Esophagus muscularis mucosa (tissue), 4 donors: ENCODE measurements around the gene RHBDD3. TPM values are rescaled to one million over a fixed set of nuclear protein-coding genes. Genes with fewer than 3 reads are reported as not detected.
"Not testable (repeated sequence)": the region's sequence is repeated elsewhere in the genome, so short reads cannot be mapped to it uniquely, and the experiment has no call there.

Experiments used
- DNase-seq: peaks from one replicate; pipeline ENCODE4 v3.0.0-alpha.2; 2017; ENCODE audit errors: extremely low spot score
- H3K27ac ChIP-seq, 4 donors: fragments of 200-600 bp; sonication (generic); replicated peaks in 1 of 4; 1 replicate in 3 of 4; 2 replicates in 1 of 4; pipeline ENCODE4 v1.5.1; 2016 to 2019; ENCODE audit warnings: mild to moderate bottlenecking in 1 of 4
- H3K27me3 ChIP-seq, 4 donors: fragments of 200-600 bp; sonication (generic); one replicate each; pipeline versions ENCODE4 v1.5.1 to v1.6.0; 2016 to 2019
- H3K36me3 ChIP-seq, 4 donors: fragments of 200-600 bp; sonication (generic); one replicate each; pipeline ENCODE4 v1.5.1; 2016 to 2019
- H3K4me1 ChIP-seq, 4 donors: fragments of 200-600 bp; sonication (generic); one replicate each; pipeline ENCODE4 v1.5.1; 2016 to 2019
- H3K4me3 ChIP-seq, 4 donors: fragments of 200-600 bp; sonication (generic); 1 replicate in 2 of 4; 2 replicates in 2 of 4; pipeline ENCODE4 v1.5.1; 2016 to 2019; ENCODE audit warnings: mild to moderate bottlenecking in 4 of 4, moderate library complexity in 1 of 4
- H3K9me3 ChIP-seq, 4 donors: fragments of 200-600 bp; sonication (generic); 1 replicate in 3 of 4; 2 replicates in 1 of 4; pipeline ENCODE4 v1.5.1; 2016 to 2019
- CTCF ChIP-seq, 3 experiments: fragments of 200-600 bp in 2 of 3; fragments of 450-650 bp in 1 of 3; sonication (generic) in 2 of 3; IDR thresholded peaks; one replicate each; pipeline ENCODE4 v1.5.1; 2017 to 2019; ENCODE audit warnings: antibody characterized with exemption in 3 of 3, mild to moderate bottlenecking in 2 of 3, moderate library complexity in 1 of 3
- EP300 ChIP-seq: sonication (generic); formaldehyde crosslinking; IDR thresholded peaks from one replicate; pipeline ENCODE4 v1.6.1; 2017; ENCODE audit warnings: antibody characterized with exemption
- POLR2A ChIP-seq: fragments of 450-650 bp; IDR thresholded peaks from one replicate; pipeline ENCODE4 v1.6.1; 2017; ENCODE audit warnings: antibody characterized with exemption, moderate library complexity, mild to moderate bottlenecking, low read depth
- POLR2AphosphoS5 ChIP-seq, 2 donors: sonication (generic); formaldehyde crosslinking; IDR thresholded peaks; one replicate each; pipeline ENCODE4 v1.6.1; 2017; ENCODE audit warnings: antibody characterized with exemption in 2 of 2
- WGBS: methylation state at CpG from one replicate; pipeline ENCODE4 v1.1.5; 2018; 5-methylcytosine and 5-hydroxymethylcytosine counted together
- intact Hi-C: fragments of 100-400 bp; cut with DNase I; formaldehyde crosslinking; loops from one replicate; pipeline ENCODE4 v1.15.1; 2023
- total RNA-seq, 4 donors: library from RNA; depleted of rRNA; stranded (reverse); fragments of >200 nt; gene quantifications; one replicate each; pipeline versions ENCODE4 v1.1.0 to v1.2.1, GENCODE V29; 2016

RHBDD3 gene
- total RNA-seq, 4 donors from 2014 or later: 12.6 to 23.5 (median 20.7) TPM

GRCh38 chr22:29251981-29252911, 15.5 kb downstream of the RHBDD3 start:
- Histone ChIP-seq H3K36me3 (no peaks in the 10 kb centered on the region), H3K27me3 (no peaks in the 10 kb centered on the region), H3K4me1 (no peaks in the 10 kb centered on the region), H3K9me3 (no peaks in the 10 kb centered on the region), H3K4me3 (no peak overlapping the region), H3K27ac (no peak overlapping the region)
- peak; percentile 66 for DNase-seq
- TF ChIP-seq EP300 (no peak), CTCF (IDR thresholded peaks at IDR 0.05) (no peak), POLR2AphosphoS5 (IDR thresholded peaks at IDR 0.05) (no peak)
- WGBS: 92% methylated on average over 10 of the region's 10 CpGs
- intact Hi-C loops: no loop called here

- 93% methylated on average over 5 of the region's 5 CpGs for WGBS
- peak; percentile 29 for DNase-seq
- intact Hi-C loops: no loop called here
- no peaks in the 10 kb centered on the region for H3K36me3 ChIP-seq
- no peak for TF ChIP-seq EP300
- TF ChIP-seq POLR2AphosphoS5 (IDR thresholded peaks at IDR 0.05): no peak
- H3K4me1 ChIP-seq: no peaks in the 10 kb centered on the region
- H3K4me3 ChIP-seq: no peak overlapping the region
- H3K27ac ChIP-seq: no peak overlapping the region
- H3K9me3 ChIP-seq: no peaks in the 10 kb centered on the region
- H3K27me3 ChIP-seq: no peaks in the 10 kb centered on the region
Measured at GRCh38 chr22:29251265-29251664, 16.5 kb downstream of the RHBDD3 start.

- DNase-seq: not testable (repeated sequence)
- 94% methylated on average over 10 of the region's 10 CpGs for WGBS
- intact Hi-C loops: loop anchor here (5.0 to 10.0 kb wide), 2 partner anchors 91 to 393 kb away; no protein-coding TSS in a partner anchor
Measured at GRCh38 chr22:29247891-29248290, 19.9 kb downstream of the RHBDD3 start.

GRCh38 chr22:29245626-29246385, 22.0 kb downstream of the RHBDD3 start:
- WGBS: 79% methylated on average over 6 of the region's 11 CpGs

More at GRCh38 chr22:29247891-29248290, 19.9 kb downstream of the RHBDD3 start:
- not testable (repeated sequence) for H3K27me3 ChIP-seq, H3K27ac ChIP-seq, H3K4me1 ChIP-seq, H3K4me3 ChIP-seq, H3K9me3 ChIP-seq, H3K36me3 ChIP-seq

More at GRCh38 chr22:29245626-29246385, 22.0 kb downstream of the RHBDD3 start:
- H3K27ac ChIP-seq: no peak overlapping the region
- no peak overlapping the region for H3K4me3 ChIP-seq
- no peak for DNase-seq
- H3K27me3 ChIP-seq: no peaks in the 10 kb centered on the region
- intact Hi-C loops: loop anchor here (5.0 to 10.0 kb wide), 2 partner anchors 89 to 391 kb away; no protein-coding TSS in a partner anchor
- H3K36me3 ChIP-seq: no peaks in the 10 kb centered on the region
- TF ChIP-seq CTCF (IDR thresholded peaks at IDR 0.05): peak; percentile 93 to 100 (median 94)
- no peak for TF ChIP-seq POLR2A
- peak in 1 of 2 donors; percentile 20 for TF ChIP-seq POLR2AphosphoS5 (IDR thresholded peaks at IDR 0.05)
- no peak for TF ChIP-seq EP300
- peaks cover 0 to 19% (median 4%) of the 10 kb centered on the region in 4 donors for H3K9me3 ChIP-seq
- peaks cover 0 to 8% (median 1%) of the 10 kb centered on the region in 4 donors for H3K4me1 ChIP-seq
